ENCODE measurements around the gene SRSF2. TPM values are rescaled to one million over a fixed set of nuclear protein-coding genes. Genes with fewer than 3 reads are reported as not detected.

Gene SRSF2
- total RNA-seq, result 535 and 541 TPM in 2 replicates

GRCh38 chr17:76737082-76737675 lies at the start of gene SRSF2:
Gene SRSF2 (minus strand): TSS chr17:76737331. CDS start chr17:76737160, 171 bp downstream.
- peaks cover 49% of the 10 kb centered on the region for H3K4me1 Mint-ChIP-seq (ENCODE audit: low read depth)
- H3K9me3 Mint-ChIP-seq, result no peaks in the 10 kb centered on the region
- DNase-seq (ENCODE audit: low spot score), result peak; percentile 100
- peak within 1 kb of the TSS; percentile 100 for H3K4me3 Mint-ChIP-seq
- peak within 1 kb of the TSS; percentile 99 for H3K27ac Mint-ChIP-seq
- H3K27me3 Mint-ChIP-seq (ENCODE audit: insufficient read depth), result no peaks in the 10 kb centered on the region
- H3K36me3 Mint-ChIP-seq (ENCODE audit: low read depth), result peaks cover 48% of the 10 kb centered on the region
- intact Hi-C loops (cut with micrococcal nuclease), result loop anchor here (1.0 to 5.0 kb wide), 9 partner anchors 11 to 1392 kb away; partner anchors contain the start of genes JMJD6, METTL23, TMC6 and UBALD2

GRCh38 chr17:76784926-76785325 lies 47.8 kb upstream of the SRSF2 start:
- Mint-ChIP-seq H3K9me3 (no peaks in the 10 kb centered on the region), H3K27me3 (ENCODE audit: insufficient read depth) (no peaks in the 10 kb centered on the region), H3K4me1 (ENCODE audit: low read depth) (peaks cover 6% of the 10 kb centered on the region), H3K4me3 (no peak overlapping the region), H3K27ac (no peak overlapping the region), H3K36me3 (ENCODE audit: low read depth) (peaks cover 4% of the 10 kb centered on the region)
- intact Hi-C loops (cut with micrococcal nuclease), result no loop called here
- no peak for DNase-seq (ENCODE audit: low spot score)

DNA sequence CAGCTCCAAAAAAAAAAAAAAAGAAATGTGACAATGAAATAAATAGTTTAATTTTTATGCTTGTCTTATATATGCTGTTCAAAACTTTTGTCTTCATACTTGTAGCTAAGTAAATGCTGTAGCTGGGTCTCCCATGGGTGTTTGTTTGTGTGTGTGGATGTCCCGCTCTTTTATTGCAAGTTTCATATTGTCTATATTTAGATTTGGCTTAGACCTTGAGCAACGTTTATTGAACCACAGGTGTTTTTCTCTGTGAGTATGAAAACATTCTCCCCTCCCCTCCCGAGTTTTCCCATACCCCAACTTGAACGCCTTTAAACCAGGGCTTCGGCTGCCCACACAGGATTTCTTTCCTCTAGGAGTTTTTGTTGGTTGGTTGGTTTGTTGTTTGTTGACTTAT lies 46.0 kb upstream of the SRSF2 start:
- intact Hi-C loops (cut with micrococcal nuclease), result no loop called here
- H3K36me3 Mint-ChIP-seq (ENCODE audit: low read depth), result peaks cover 9% of the 10 kb centered on the region
- H3K4me1 Mint-ChIP-seq (ENCODE audit: low read depth), result peaks cover 6% of the 10 kb centered on the region
- no peak overlapping the region for H3K27ac Mint-ChIP-seq
- no peaks in the 10 kb centered on the region for H3K9me3 Mint-ChIP-seq
- no peak for DNase-seq (ENCODE audit: low spot score)
- no peaks in the 10 kb centered on the region for H3K27me3 Mint-ChIP-seq (ENCODE audit: insufficient read depth)
- no peak overlapping the region for H3K4me3 Mint-ChIP-seq

- no peak for DNase-seq (ENCODE audit: low spot score)
- Mint-ChIP-seq H3K36me3 (ENCODE audit: low read depth) (peaks cover 10% of the 10 kb centered on the region), H3K27ac (no peak overlapping the region), H3K27me3 (ENCODE audit: insufficient read depth) (no peaks in the 10 kb centered on the region), H3K9me3 (no peaks in the 10 kb centered on the region), H3K4me1 (ENCODE audit: low read depth) (no peaks in the 10 kb centered on the region), H3K4me3 (no peak overlapping the region)
- intact Hi-C loops (cut with micrococcal nuclease), result no loop called here
Observed at GRCh38 chr17:76781056-76781982, 44.2 kb upstream of the SRSF2 start.

DNA sequence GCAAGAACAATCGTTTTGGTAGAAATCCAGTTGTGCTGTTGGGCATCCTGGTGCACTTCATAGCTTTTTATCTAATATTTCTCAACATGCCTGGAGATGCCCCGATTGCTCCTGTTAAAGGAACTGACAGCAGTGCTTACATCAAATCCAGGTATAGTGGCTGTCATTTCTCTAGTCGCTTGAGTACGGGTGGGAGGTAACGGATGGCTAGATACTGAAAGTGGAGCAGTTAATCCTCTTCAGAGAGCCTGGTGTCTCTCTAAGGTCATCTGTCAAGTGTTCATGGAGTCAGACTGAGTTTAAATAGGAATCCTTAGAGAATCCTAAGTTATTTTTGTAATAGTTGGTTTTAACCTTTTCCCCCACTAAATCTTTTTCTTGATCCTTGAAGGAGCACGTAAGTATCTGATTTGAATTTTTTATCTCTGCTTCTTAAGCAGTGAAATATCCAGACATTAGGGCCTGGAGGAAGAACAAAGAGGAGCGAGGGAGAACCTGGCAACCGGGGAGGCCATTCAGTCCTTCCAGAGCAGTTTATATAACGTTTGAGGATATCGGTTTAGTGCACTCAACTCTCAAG lies 38.0 kb upstream of the SRSF2 start:
- H3K27ac Mint-ChIP-seq, result no peak overlapping the region

GRCh38 chr17:76772842-76773525 lies 35.9 kb upstream of the SRSF2 start:
- Mint-ChIP-seq H3K27me3 (ENCODE audit: insufficient read depth) (no peaks in the 10 kb centered on the region), H3K27ac (peak overlapping the region; percentile 35), H3K4me1 (ENCODE audit: low read depth) (peaks cover 18% of the 10 kb centered on the region), H3K4me3 (peak overlapping the region; percentile 48), H3K36me3 (ENCODE audit: low read depth) (peaks cover 44% of the 10 kb centered on the region), H3K9me3 (no peaks in the 10 kb centered on the region)
- intact Hi-C loops (cut with micrococcal nuclease), result no loop called here
- no peak for DNase-seq (ENCODE audit: low spot score)

More for the DNA sequence above, 38.0 kb upstream of the SRSF2 start:
- Mint-ChIP-seq H3K27me3 (ENCODE audit: insufficient read depth) (no peaks in the 10 kb centered on the region), H3K4me3 (no peak overlapping the region), H3K9me3 (no peaks in the 10 kb centered on the region), H3K36me3 (ENCODE audit: low read depth) (peaks cover 43% of the 10 kb centered on the region), H3K4me1 (ENCODE audit: low read depth) (peaks cover 18% of the 10 kb centered on the region)
- intact Hi-C loops (cut with micrococcal nuclease), result no loop called here
- DNase-seq (ENCODE audit: low spot score), result no peak

GRCh38 chr17:76758570-76758969 lies 21.4 kb upstream of the SRSF2 start:
- Mint-ChIP-seq H3K9me3 (no peaks in the 10 kb centered on the region), H3K4me1 (ENCODE audit: low read depth) (peaks cover 8% of the 10 kb centered on the region), H3K27me3 (ENCODE audit: insufficient read depth) (no peaks in the 10 kb centered on the region), H3K36me3 (ENCODE audit: low read depth) (peaks cover 10% of the 10 kb centered on the region), H3K4me3 (no peak overlapping the region), H3K27ac (no peak overlapping the region)
- intact Hi-C loops (cut with micrococcal nuclease), result no loop called here
- no peak for DNase-seq (ENCODE audit: low spot score)

GRCh38 chr17:76757256-76757655 lies 20.1 kb upstream of the SRSF2 start:
- peaks cover 21% of the 10 kb centered on the region for H3K4me1 Mint-ChIP-seq (ENCODE audit: low read depth)
- no peak overlapping the region for H3K4me3 Mint-ChIP-seq
- H3K9me3 Mint-ChIP-seq, result no peaks in the 10 kb centered on the region
- no peaks in the 10 kb centered on the region for H3K27me3 Mint-ChIP-seq (ENCODE audit: insufficient read depth)
- no peak for DNase-seq (ENCODE audit: low spot score)
- intact Hi-C loops (cut with micrococcal nuclease), result no loop called here
- H3K27ac Mint-ChIP-seq, result no peak overlapping the region
- H3K36me3 Mint-ChIP-seq (ENCODE audit: low read depth), result peaks cover 14% of the 10 kb centered on the region

DNA sequence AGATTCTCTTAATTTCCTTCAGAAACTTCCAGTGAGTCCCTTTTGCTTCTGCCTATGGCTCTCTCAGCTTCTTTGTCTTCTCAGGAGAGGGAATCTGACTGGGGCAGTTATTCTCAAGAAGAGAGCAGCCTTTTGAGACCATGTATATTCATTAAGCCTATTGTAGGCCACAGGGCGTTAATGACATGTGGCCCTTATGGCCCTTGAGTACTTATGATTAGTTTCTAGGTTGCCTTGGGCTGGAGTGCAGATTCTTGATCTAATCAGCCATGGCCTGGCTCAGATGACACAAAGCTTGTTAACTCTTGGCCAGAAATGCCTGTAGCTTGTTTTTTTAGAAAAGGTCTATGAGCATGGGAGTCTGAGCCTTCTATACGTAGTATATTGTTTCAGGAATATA lies 18.2 kb upstream of the SRSF2 start:
- H3K27ac Mint-ChIP-seq, result no peak overlapping the region
- no peak for DNase-seq (ENCODE audit: low spot score)
- H3K27me3 Mint-ChIP-seq (ENCODE audit: insufficient read depth), result no peaks in the 10 kb centered on the region
- H3K4me3 Mint-ChIP-seq, result no peak overlapping the region
- H3K9me3 Mint-ChIP-seq, result no peaks in the 10 kb centered on the region
- peaks cover 17% of the 10 kb centered on the region for H3K36me3 Mint-ChIP-seq (ENCODE audit: low read depth)
- peaks cover 26% of the 10 kb centered on the region for H3K4me1 Mint-ChIP-seq (ENCODE audit: low read depth)
- intact Hi-C loops (cut with micrococcal nuclease), result no loop called here

GRCh38 chr17:76753061-76753961 lies 16.2 kb upstream of the SRSF2 start:
- intact Hi-C loops (cut with micrococcal nuclease), result loop anchor here (1.0 kb wide), 1 partner anchor 16 kb away; the partner anchor contains the start of gene SRSF2
- Mint-ChIP-seq H3K27ac (peak overlapping the region; percentile 90), H3K4me3 (peak overlapping the region; percentile 84), H3K27me3 (ENCODE audit: insufficient read depth) (no peaks in the 10 kb centered on the region), H3K9me3 (no peaks in the 10 kb centered on the region), H3K36me3 (ENCODE audit: low read depth) (peaks cover 26% of the 10 kb centered on the region), H3K4me1 (ENCODE audit: low read depth) (peaks cover 26% of the 10 kb centered on the region)
- DNase-seq (ENCODE audit: low spot score), result no peak

- DNase-seq (ENCODE audit: low spot score), result no peak
- Mint-ChIP-seq H3K9me3 (no peaks in the 10 kb centered on the region), H3K4me3 (peak overlapping the region; percentile 74), H3K27ac (peak overlapping the region; percentile 86), H3K27me3 (ENCODE audit: insufficient read depth) (no peaks in the 10 kb centered on the region), H3K4me1 (ENCODE audit: low read depth) (peaks cover 26% of the 10 kb centered on the region), H3K36me3 (ENCODE audit: low read depth) (peaks cover 21% of the 10 kb centered on the region)
- intact Hi-C loops (cut with micrococcal nuclease), result no loop called here
Observed at GRCh38 chr17:76752006-76752405, 14.9 kb upstream of the SRSF2 start.
